KOPT-K1 (cell line): ENCODE measurements around the gene CCK.
"Not testable (repeated sequence)": the region's sequence is repeated elsewhere in the genome, so short reads cannot be mapped to it uniquely, and the experiment has no call there.

Experiments used
- H3K27ac ChIP-seq: fragments of 200-600 bp; sonication (generic); 2 replicates; pipeline ENCODE4 v1.5.1; 2016; ENCODE audit warnings: antibody characterized with exemption, mild to moderate bottlenecking, low read depth, low read length; ENCODE audit not compliant: poor library complexity, severe bottlenecking
- H3K36me3 ChIP-seq: fragments of 200-600 bp; sonication (generic); 2 replicates; pipeline ENCODE4 v1.5.1; 2017; ENCODE audit warnings: antibody characterized with exemption, mild to moderate bottlenecking, low read length, moderate library complexity; ENCODE audit not compliant: insufficient read depth
- H3K9me3 ChIP-seq: fragments of 200-600 bp; sonication (generic); 2 replicates; pipeline ENCODE4 v1.5.1; 2017; ENCODE audit warnings: antibody characterized with exemption, low read length, mild to moderate bottlenecking; ENCODE audit not compliant: insufficient read depth, poor library complexity, severe bottlenecking

CCK gene

DNA sequence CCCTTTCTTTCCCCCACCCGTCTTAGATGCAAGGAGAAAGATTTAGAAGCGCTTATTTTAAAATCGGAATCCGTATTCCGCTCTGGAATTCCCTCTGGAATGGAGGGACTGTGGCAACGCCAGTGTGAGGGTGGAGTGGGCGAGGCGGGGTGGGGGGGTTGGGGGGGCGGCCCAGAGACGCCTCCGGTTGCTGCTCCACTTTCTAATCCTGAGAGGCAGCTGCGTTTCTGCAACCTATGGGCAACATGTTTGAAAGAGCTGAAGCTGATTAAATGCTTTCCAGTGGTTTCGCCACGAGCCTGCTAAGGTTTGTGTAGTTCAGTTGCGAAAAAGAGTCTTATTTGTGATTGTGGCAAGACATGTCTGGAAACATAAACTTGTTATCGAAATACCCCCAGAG, at the start of gene CCK:
Gene CCK (minus strand): TSS at position 101 of the 400 bp plus-strand sequence. CDS start 2,555 bp downstream, outside the sequence.
- Histone ChIP-seq H3K36me3 (no peaks in the 10 kb centered on the region), H3K9me3 (peaks cover 10% of the 10 kb centered on the region), H3K27ac (no peak within 1 kb of the TSS)

GRCh38 chr3:42314411-42314810, 48.4 kb upstream of the CCK start:
- H3K9me3 ChIP-seq = peaks cover 36% of the 10 kb centered on the region
- no peak overlapping the region for H3K27ac ChIP-seq
- no peaks in the 10 kb centered on the region for H3K36me3 ChIP-seq

DNA sequence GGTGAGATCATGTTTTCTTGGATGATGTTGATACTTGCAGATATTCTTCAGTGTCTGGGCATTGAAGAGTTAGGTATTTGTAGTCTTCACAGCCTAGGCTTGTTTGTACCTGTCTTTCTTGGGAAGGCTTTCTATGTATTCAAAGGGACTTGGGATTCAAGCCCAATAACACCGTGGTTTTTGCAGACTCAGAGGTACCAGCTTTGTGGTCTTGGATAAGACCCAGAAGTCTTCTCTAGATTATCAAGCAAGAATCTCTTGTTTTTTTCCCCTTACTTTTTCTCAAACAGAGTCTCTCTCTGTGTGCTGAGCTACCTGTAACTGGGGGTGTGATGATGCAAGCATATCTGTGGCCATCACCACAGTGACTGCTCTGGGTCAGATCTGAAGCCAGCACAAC, 42.7 kb upstream of the CCK start:
- H3K9me3 ChIP-seq = peaks cover 4% of the 10 kb centered on the region
- H3K36me3 ChIP-seq = no peaks in the 10 kb centered on the region
- H3K27ac ChIP-seq = no peak overlapping the region

DNA sequence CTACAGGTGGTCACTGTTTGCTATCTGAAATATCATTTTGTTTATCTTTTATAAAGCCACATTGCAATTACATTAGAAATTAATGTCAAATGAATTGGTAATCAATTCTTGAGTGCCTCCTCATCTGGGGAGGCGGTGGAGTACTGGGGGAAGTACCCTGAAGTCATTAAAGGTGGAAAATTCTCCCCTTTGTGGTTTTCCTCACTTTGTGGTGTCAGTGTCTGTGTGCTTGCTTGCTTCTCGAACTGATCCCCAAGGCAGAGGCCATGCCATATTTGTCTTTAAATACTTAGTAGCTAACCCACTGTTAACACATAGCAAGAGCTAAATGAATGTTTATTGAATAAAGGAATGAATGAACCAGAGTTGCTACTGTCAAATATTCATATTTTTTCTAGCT, 40.5 kb upstream of the CCK start:
- Histone ChIP-seq H3K27ac (no peak overlapping the region), H3K9me3 (no peaks in the 10 kb centered on the region), H3K36me3 (no peaks in the 10 kb centered on the region)

DNA sequence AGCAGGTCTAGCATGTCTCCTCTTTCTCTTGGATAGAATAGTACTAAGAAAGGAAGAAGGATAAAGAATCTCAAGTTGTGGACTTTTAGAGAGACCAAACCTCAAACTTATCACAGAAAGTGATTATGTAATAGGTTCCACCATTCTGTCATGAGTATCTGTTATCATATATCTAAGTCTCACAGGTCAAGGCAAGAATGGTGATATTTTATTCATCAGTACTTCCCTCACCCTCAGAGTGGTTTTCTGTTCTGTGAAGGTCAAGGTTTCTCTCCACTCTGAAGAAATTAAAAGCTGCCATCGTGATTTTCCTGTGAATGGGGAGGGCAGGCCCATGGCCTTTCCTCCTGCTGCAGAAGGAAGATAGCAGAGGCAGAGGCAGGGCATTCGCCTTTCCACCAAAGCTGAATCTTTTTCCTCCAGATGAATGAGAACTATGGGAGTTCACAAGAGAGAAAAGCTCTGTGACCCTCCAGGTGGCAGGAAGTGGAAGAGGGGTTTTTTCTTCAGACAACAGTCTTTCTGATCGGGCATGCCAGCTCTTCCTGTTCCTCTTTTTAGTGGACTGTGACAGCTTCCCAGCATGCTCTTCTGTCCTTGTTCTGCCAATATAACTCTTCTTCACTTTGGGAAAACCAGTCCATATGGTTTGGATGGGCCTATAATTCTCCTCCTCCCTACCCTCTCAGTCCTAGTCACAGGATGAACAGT, 37.1 kb upstream of the CCK start:
- Histone ChIP-seq H3K36me3 (no peaks in the 10 kb centered on the region), H3K27ac (no peak overlapping the region), H3K9me3 (no peaks in the 10 kb centered on the region)

DNA sequence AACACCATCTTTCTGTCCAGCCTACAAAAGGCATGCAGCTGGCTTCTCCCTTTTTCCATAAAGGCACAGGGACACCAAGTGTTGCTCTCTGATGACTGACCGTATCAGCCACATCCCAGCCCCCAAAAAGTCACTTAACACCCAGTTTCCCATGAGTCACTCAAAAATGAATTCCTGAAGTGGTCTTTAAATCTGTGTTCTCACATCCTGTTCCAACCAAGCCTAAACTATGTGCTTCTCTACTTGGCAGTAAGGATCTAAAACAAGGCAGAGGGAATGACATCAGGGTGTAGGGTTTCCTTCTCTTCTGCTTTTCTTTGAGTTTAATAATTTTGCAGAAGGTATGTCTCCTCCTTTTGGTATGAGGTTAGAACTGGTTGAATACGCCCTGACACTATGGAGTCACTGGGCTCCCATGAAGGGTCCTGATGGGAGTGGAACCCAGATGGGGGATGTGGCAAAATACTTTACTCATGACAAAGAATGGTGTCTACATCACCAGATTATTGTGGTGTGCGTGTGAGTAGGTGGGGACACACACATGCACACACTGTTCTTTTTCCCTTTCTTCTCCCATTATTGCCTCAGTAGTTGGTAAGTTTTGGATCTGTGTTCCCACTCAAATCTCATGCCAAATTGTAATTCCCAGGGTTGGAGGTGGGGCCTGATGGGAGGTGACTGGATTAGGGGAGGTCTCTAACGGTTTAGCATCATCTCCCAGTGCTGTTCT, 35.6 kb upstream of the CCK start:
- no peak overlapping the region for H3K27ac ChIP-seq
- no peaks in the 10 kb centered on the region for H3K36me3 ChIP-seq
- no peaks in the 10 kb centered on the region for H3K9me3 ChIP-seq

- Histone ChIP-seq H3K36me3 (no peaks in the 10 kb centered on the region), H3K27ac (no peak overlapping the region), H3K9me3 (no peaks in the 10 kb centered on the region)
Observed at GRCh38 chr3:42300778-42301177, 34.8 kb upstream of the CCK start.

GRCh38 chr3:42300013-42300412, 34.0 kb upstream of the CCK start:
- peaks cover 3% of the 10 kb centered on the region for H3K9me3 ChIP-seq
- H3K36me3 ChIP-seq = no peaks in the 10 kb centered on the region
- H3K27ac ChIP-seq = no peak overlapping the region

DNA sequence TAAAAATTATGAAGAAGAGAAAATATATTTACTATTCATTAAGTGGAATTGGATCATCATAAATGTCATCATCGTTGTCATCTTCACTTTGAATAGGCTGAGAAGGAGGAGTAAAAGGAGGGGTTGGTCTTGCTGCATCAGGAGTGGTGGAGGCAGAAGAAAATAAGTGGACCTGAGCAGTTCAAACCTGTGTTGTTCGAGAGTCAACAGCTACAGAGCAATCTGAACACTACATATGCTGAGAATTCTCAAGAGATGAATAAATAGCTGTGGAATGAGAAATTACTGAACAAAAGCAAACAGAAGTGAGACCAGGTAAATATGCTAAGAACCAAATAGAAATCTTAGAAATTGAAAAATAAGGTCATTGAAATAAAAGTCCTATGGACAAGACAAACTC, 32.3 kb upstream of the CCK start:
- Histone ChIP-seq H3K36me3 (no peaks in the 10 kb centered on the region), H3K27ac (no peak overlapping the region), H3K9me3 (peaks cover 6% of the 10 kb centered on the region)

DNA sequence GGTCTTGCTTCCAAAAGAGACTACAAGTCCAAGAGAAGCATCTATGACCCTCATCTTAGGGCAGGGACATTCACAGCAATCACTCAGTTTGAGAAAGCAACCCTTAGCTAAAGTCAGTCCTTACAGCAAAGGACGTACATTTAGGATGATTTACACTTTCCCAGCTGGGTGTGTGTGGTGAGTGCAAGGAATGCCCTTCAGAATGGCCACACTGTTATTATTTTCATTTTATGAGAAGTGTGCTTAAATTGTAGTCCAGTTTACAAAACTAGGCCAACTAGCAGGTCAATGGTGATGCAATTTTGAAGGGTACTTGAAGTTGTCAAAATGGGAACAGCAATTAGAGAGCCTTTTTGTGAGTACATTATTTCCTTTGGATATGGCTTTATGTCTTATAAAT, 26.0 kb upstream of the CCK start:
- Histone ChIP-seq H3K9me3 (peaks cover 6% of the 10 kb centered on the region), H3K36me3 (no peaks in the 10 kb centered on the region), H3K27ac (no peak overlapping the region)

- no peaks in the 10 kb centered on the region for H3K36me3 ChIP-seq
- H3K9me3 ChIP-seq = peaks cover 6% of the 10 kb centered on the region
- no peak overlapping the region for H3K27ac ChIP-seq
Observed at GRCh38 chr3:42290966-42291714, 25.2 kb upstream of the CCK start.

DNA sequence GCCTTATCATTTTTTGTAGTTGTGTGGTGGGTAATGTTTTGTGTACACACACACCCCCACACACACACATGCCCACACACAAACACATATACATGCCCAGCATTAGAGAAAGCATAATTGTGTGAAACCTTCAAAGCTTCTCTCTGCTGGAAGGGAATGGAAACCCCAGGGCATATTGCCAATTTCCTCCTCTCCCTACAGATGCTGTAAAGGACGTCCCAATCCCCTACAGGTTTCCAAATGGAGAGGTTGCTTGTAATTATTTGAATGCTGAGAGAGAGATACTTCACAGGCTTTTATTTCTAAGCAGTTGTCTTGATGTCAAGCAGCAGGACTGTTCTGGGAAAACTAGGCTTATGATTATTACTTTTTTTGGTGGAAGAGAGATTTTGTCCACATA, 23.0 kb upstream of the CCK start:
- H3K36me3 ChIP-seq = no peaks in the 10 kb centered on the region

GRCh38 chr3:42288385-42288784, 22.4 kb upstream of the CCK start:
- no peaks in the 10 kb centered on the region for H3K9me3 ChIP-seq
- H3K27ac ChIP-seq = no peak overlapping the region
- no peaks in the 10 kb centered on the region for H3K36me3 ChIP-seq

More for the DNA sequence above, 23.0 kb upstream of the CCK start:
- Histone ChIP-seq H3K9me3 (no peaks in the 10 kb centered on the region), H3K27ac (no peak overlapping the region)

DNA sequence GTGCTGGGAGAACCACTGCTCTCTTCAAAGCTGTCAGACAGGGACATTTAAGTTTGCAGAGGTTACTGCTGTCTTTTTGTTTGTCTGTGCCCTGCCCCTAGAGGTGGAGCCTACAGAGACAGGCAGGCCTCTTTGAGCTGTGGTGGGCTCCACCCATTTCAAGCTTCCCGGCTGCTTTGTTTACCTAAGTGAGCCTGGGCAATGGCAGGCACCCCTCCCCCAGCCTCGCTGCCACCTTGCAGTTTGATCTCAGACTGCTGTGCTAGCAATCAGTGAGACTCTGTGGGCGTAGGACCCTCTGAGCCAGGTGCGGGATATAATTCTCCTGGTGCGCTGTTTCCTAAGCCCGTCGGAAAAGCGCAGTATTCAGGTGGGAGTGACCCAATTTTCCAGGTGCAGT, 21.4 kb upstream of the CCK start:
- not testable (repeated sequence) for H3K27ac ChIP-seq, H3K36me3 ChIP-seq, H3K9me3 ChIP-seq

DNA sequence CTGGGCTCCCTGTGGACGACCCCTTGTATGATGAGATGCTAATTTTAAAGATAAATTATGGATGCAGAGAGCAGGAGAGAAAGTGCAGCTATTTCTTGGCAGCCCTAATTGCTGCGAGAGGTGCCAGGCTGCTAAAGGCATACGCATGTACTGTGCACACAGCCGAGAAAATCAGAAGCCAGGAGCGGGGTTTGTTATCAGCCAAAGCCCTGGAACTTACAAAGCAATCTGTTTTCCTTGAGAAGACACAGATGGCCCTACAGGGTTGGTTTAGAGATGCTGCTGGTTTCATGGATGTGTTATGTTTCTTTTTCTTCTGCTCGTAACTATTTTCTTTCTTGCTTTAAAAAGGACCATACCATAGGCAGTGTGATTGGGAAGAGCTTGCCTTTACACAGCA, 11.7 kb upstream of the CCK start:
- peaks cover 23% of the 10 kb centered on the region for H3K9me3 ChIP-seq
- H3K36me3 ChIP-seq = no peaks in the 10 kb centered on the region
- H3K27ac ChIP-seq = no peak overlapping the region
